NCI-H748 (cell line): ENCODE data around the gene DPYSL4.

ENCODE experiments used
- DNase-seq: peaks from one replicate; lab custom pipeline; 2025; ENCODE audit not compliant: unreplicated experiment; lab: John Stamatoyannopoulos, UW

DPYSL4 gene

GRCh38 chr10:132163278-132163765 is 23.4 kb upstream of the DPYSL4 start:
- DNase-seq, result peak; percentile 64

- DNase-seq, result no peak
Observed at GRCh38 chr10:132163826-132164515, 22.8 kb upstream of the DPYSL4 start.

GRCh38 chr10:132164761-132165278 is 21.9 kb upstream of the DPYSL4 start:
- DNase-seq, result peak; percentile 27

GRCh38 chr10:132165416-132165980 is 21.2 kb upstream of the DPYSL4 start:
- no peak for DNase-seq

GRCh38 chr10:132166216-132166950 is 20.4 kb upstream of the DPYSL4 start:
- no peak for DNase-seq

GRCh38 chr10:132167041-132167674 is 19.6 kb upstream of the DPYSL4 start:
- DNase-seq, result no peak

- DNase-seq, result no peak
Observed at GRCh38 chr10:132167976-132168375, 18.8 kb upstream of the DPYSL4 start.

- DNase-seq, result no peak
Observed at GRCh38 chr10:132168571-132169030, 18.1 kb upstream of the DPYSL4 start.

- no peak for DNase-seq
Observed at GRCh38 chr10:132169031-132169765, 17.6 kb upstream of the DPYSL4 start.

GRCh38 chr10:132169766-132170560 is 16.8 kb upstream of the DPYSL4 start:
- DNase-seq, result peak; percentile 8

GRCh38 chr10:132170561-132171361 is 16.0 kb upstream of the DPYSL4 start:
- no peak for DNase-seq

- no peak for DNase-seq
Observed at GRCh38 chr10:132172091-132173066, 14.4 kb upstream of the DPYSL4 start.

GRCh38 chr10:132173185-132173584 is 13.6 kb upstream of the DPYSL4 start:
- DNase-seq, result no peak

GRCh38 chr10:132174237-132174636 is 12.5 kb upstream of the DPYSL4 start:
- DNase-seq, result no peak

- no peak for DNase-seq
Observed at GRCh38 chr10:132175408-132175807, 11.3 kb upstream of the DPYSL4 start.

- DNase-seq, result peak; percentile 86
Observed at GRCh38 chr10:132175907-132176581, 10.7 kb upstream of the DPYSL4 start.
